ENCODE measurements around the gene PPP1CB.

DNA sequence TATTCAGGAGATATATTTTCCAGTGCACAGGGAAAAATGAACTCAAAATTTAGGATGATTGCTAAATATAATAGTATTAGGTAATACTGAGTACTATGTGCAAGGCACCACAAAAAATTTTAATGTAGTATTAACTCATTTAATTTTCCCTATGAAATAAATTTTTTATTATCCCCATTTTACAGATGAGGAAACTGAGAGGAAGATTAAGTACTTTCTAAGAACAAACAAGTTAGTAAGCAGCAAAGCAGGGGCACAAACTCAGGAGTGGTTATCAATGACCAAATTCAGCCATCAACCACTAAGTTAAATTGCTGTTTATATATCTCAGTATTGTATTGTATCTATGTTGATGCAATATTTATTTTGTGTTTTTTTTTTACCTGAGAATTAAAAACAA lies 73.2 kb downstream of the PPP1CB start:
- TF ChIP-seq SP1 (IDR thresholded peaks at IDR 0.05) = no peak
- TF ChIP-seq ELF4 (IDR thresholded peaks at IDR 0.05) = no peak
- TF ChIP-seq ZNF384 (IDR thresholded peaks at IDR 0.05) = no peak
- no peak for TF ChIP-seq FOXA1 (IDR thresholded peaks at IDR 0.05)
- TF ChIP-seq LEF1 (IDR thresholded peaks at IDR 0.05; ENCODE audit: borderline replicate concordance) = no peak
- TF ChIP-seq ARNT (IDR thresholded peaks at IDR 0.05) = no peak
- no peak for TF ChIP-seq FOXM1 (IDR thresholded peaks at IDR 0.05; ENCODE audit: borderline replicate concordance)
- no peak for TF ChIP-seq BHLHE40 (IDR thresholded peaks at IDR 0.05; ENCODE audit: borderline replicate concordance)
- TF ChIP-seq, protein P1, sequence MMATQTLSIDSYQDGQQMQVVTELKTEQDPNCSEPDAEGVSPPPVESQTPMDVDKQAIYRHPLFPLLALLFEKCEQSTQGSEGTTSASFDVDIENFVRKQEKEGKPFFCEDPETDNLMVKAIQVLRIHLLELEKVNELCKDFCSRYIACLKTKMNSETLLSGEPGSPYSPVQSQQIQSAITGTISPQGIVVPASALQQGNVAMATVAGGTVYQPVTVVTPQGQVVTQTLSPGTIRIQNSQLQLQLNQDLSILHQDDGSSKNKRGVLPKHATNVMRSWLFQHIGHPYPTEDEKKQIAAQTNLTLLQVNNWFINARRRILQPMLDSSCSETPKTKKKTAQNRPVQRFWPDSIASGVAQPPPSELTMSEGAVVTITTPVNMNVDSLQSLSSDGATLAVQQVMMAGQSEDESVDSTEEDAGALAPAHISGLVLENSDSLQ (IDR thresholded peaks at IDR 0.05) = no peak
- no peak for TF ChIP-seq SUZ12 (IDR thresholded peaks at IDR 0.05)
- TF ChIP-seq CTBP1 (IDR thresholded peaks at IDR 0.05; ENCODE audit: borderline replicate concordance) = no peak
- TF ChIP-seq HDGF (IDR thresholded peaks at IDR 0.05; ENCODE audit: borderline replicate concordance) = no peak
- TF ChIP-seq NFRKB (IDR thresholded peaks at IDR 0.05) = no peak
